Measurements from ENCODE around the gene POU2AF2. TPM values are rescaled to one million over a fixed set of nuclear protein-coding genes. Genes with fewer than 3 reads are reported as not detected.
"Not testable (repeated sequence)": the region's sequence is repeated elsewhere in the genome, so short reads cannot be mapped to it uniquely, and the experiment has no call there.

POU2AF2 gene, protein sequence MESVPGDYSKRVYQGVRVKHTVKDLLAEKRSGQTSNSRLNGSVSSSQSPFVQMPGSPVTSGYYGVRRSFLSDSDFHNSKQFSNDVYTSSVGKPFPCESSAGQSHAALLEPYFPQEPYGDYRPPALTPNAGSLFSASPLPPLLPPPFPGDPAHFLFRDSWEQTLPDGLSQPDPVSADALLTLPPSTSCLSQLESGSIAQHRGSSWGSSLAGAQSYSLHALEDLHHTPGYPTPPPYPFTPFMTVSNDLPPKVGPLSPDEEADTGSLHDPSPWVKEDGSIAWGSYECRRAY
- not detected for total RNA-seq

GRCh38 chr11:111245425-111245824 lies at the start of gene POU2AF2:
Gene POU2AF2 (plus strand): TSS chr11:111245725. CDS start chr11:111245854, 129 bp downstream.
- Mint-ChIP-seq H3K4me3 (no peak within 1 kb of the TSS), H3K27ac (no peak within 1 kb of the TSS), H3K27me3 (peaks cover 28% of the 10 kb centered on the region), H3K4me1 (no peaks in the 10 kb centered on the region), H3K36me3 (ENCODE audit: low read depth) (no peaks in the 10 kb centered on the region), H3K9me3 (no peaks in the 10 kb centered on the region)
- POLR2A ChIA-PET, result no interaction called here
- CTCF ChIA-PET, result no interaction called here
- no peak for DNase-seq

- H3K4me3 Mint-ChIP-seq, result no peak overlapping the region
- H3K27me3 Mint-ChIP-seq, result peaks cover 12% of the 10 kb centered on the region
- no peak for DNase-seq
- no peaks in the 10 kb centered on the region for H3K4me1 Mint-ChIP-seq
- ChIA-PET CTCF (no interaction called here), POLR2A (no interaction called here)
- no peaks in the 10 kb centered on the region for H3K9me3 Mint-ChIP-seq
- H3K36me3 Mint-ChIP-seq (ENCODE audit: low read depth), result no peaks in the 10 kb centered on the region
- H3K27ac Mint-ChIP-seq, result no peak overlapping the region
These were observed 45.5 kb upstream of the POU2AF2 start for GRCh38 chr11:111200010-111200534.

GRCh38 chr11:111204211-111204610 lies 41.3 kb upstream of the POU2AF2 start:
- CTCF ChIA-PET, result no interaction called here

GRCh38 chr11:111205632-111206385 lies 39.7 kb upstream of the POU2AF2 start:
- POLR2A ChIA-PET, result no interaction called here

More at GRCh38 chr11:111204211-111204610, 41.3 kb upstream of the POU2AF2 start:
- Mint-ChIP-seq H3K9me3 (no peaks in the 10 kb centered on the region), H3K36me3 (ENCODE audit: low read depth) (no peaks in the 10 kb centered on the region), H3K4me3 (no peak overlapping the region), H3K27me3 (peaks cover 9% of the 10 kb centered on the region), H3K27ac (no peak overlapping the region), H3K4me1 (peaks cover 6% of the 10 kb centered on the region)
- POLR2A ChIA-PET, result no interaction called here
- no peak for DNase-seq

DNA sequence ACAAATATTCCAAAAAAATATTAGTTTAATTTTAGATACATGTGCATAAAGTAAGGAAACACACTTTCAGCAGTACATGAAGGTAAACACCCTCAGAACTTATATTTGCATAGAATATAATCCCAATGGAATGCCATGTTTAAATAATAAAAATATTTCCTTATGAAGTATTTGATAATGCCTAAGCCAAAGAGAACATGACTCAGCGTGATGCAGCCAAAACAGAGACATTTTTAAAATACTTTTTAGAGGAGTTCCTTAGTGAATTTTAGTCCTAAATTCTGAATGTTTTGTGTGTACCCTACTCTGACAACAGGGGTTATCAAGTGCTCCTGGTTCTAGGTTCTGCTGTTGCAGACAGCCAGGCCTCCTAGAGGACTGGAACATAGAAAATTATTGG lies 39.1 kb upstream of the POU2AF2 start:
- Mint-ChIP-seq H3K9me3 (no peaks in the 10 kb centered on the region), H3K27ac (no peak overlapping the region), H3K4me3 (no peak overlapping the region), H3K4me1 (peaks cover 6% of the 10 kb centered on the region), H3K27me3 (peaks cover 11% of the 10 kb centered on the region), H3K36me3 (ENCODE audit: low read depth) (no peaks in the 10 kb centered on the region)
- DNase-seq, result no peak
- POLR2A ChIA-PET, result no interaction called here
- CTCF ChIA-PET, result no interaction called here

More at GRCh38 chr11:111205632-111206385, 39.7 kb upstream of the POU2AF2 start:
- Mint-ChIP-seq H3K27me3 (peaks cover 10% of the 10 kb centered on the region), H3K9me3 (no peaks in the 10 kb centered on the region), H3K4me3 (no peak overlapping the region), H3K27ac (no peak overlapping the region), H3K4me1 (peaks cover 6% of the 10 kb centered on the region), H3K36me3 (ENCODE audit: low read depth) (no peaks in the 10 kb centered on the region)
- DNase-seq, result no peak
- CTCF ChIA-PET, result no interaction called here

DNA sequence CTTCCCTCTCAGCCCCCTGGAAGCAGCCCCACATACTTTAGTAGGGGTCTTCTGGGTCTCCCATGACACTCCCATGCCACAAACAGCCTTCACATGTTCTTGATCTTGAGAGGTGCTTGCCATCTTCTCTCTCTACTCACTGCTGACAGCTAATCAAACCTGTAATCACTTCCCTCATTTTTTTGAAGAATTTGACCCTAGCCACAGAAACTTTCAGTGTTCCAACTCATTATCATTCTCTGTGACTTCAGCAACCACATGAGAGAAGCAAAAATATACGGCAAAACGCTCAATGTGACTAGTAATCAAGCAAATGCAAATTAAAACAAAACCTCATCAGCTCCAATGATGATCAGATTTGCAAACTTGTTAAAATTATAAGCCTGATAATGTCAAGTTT lies 38.3 kb upstream of the POU2AF2 start:
- CTCF ChIA-PET, result no interaction called here
- Mint-ChIP-seq H3K27ac (no peak overlapping the region), H3K4me1 (peaks cover 6% of the 10 kb centered on the region)

GRCh38 chr11:111209543-111210355 lies 35.8 kb upstream of the POU2AF2 start:
- H3K4me3 Mint-ChIP-seq, result no peak overlapping the region
- no peak for DNase-seq
- no peak overlapping the region for H3K27ac Mint-ChIP-seq
- ChIA-PET POLR2A (no interaction called here), CTCF (no interaction called here)
- peaks cover 6% of the 10 kb centered on the region for H3K4me1 Mint-ChIP-seq
- H3K36me3 Mint-ChIP-seq (ENCODE audit: low read depth), result no peaks in the 10 kb centered on the region
- H3K27me3 Mint-ChIP-seq, result peaks cover 12% of the 10 kb centered on the region
- H3K9me3 Mint-ChIP-seq, result no peaks in the 10 kb centered on the region

More for the DNA sequence above, 38.3 kb upstream of the POU2AF2 start:
- no peak overlapping the region for H3K4me3 Mint-ChIP-seq
- H3K9me3 Mint-ChIP-seq, result no peaks in the 10 kb centered on the region
- H3K27me3 Mint-ChIP-seq, result peaks cover 15% of the 10 kb centered on the region
- DNase-seq, result no peak
- POLR2A ChIA-PET, result no interaction called here
- no peaks in the 10 kb centered on the region for H3K36me3 Mint-ChIP-seq (ENCODE audit: low read depth)

DNA sequence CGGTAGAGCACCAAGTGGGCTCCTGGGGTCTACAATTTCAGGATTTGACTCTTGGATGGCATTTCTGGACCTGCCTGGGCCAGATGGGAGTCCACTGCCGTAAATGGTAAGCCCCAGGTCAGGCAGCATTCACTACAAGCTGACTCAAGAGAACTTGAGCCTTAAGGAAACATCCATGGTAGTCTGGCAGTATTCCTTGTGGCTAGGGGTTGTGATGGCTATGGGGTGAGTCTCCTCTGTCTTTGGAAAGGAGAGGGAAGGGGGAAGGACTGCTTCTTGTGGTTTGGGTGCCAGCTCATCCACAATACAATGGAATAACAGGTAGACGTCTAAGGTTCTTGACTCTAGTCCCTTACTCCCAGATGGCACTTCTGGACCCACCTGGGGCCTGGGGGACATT lies 32.3 kb upstream of the POU2AF2 start:
- no peaks in the 10 kb centered on the region for H3K4me1 Mint-ChIP-seq
- ChIA-PET POLR2A (no interaction called here), CTCF (interaction anchor here (1.2 kb wide), 1 partner anchor 10 kb away, joined by 3 read pairs; no protein-coding TSS in a partner anchor)
- no peak overlapping the region for H3K27ac Mint-ChIP-seq
- DNase-seq, result no peak
- H3K9me3 Mint-ChIP-seq, result no peaks in the 10 kb centered on the region
- no peaks in the 10 kb centered on the region for H3K36me3 Mint-ChIP-seq (ENCODE audit: low read depth)
- no peak overlapping the region for H3K4me3 Mint-ChIP-seq
- peaks cover 35% of the 10 kb centered on the region for H3K27me3 Mint-ChIP-seq

DNA sequence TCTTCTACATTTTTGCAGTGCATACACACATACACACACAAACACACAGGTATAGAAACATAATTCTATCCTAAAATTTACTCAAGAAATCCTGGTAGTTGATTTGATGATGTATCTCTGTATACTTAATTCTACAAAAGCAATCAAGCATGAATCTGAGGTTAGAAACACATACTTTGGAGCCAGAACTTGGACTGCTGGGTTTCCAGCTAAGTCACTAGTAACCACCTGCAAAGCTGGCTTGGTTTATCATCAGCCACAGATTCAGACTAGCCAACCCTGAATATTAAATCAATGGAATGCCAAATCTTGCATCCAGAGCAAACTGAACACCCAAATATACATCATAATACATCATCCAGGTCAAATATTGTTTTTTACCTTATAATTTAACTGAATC lies 24.8 kb upstream of the POU2AF2 start:
- H3K9me3 Mint-ChIP-seq, result no peaks in the 10 kb centered on the region
- H3K27me3 Mint-ChIP-seq, result peaks cover 58% of the 10 kb centered on the region
- H3K27ac Mint-ChIP-seq, result no peak overlapping the region
- no peaks in the 10 kb centered on the region for H3K36me3 Mint-ChIP-seq (ENCODE audit: low read depth)
- DNase-seq, result no peak
- H3K4me3 Mint-ChIP-seq, result no peak overlapping the region
- peaks cover 11% of the 10 kb centered on the region for H3K4me1 Mint-ChIP-seq
- ChIA-PET POLR2A (no interaction called here), CTCF (interaction anchor here (0.8 kb wide), 1 partner anchor 791 kb away, joined by 3 read pairs; no protein-coding TSS in a partner anchor)

- peaks cover 54% of the 10 kb centered on the region for H3K27me3 Mint-ChIP-seq
- CTCF ChIA-PET, result interaction anchor here (0.8 kb wide), 1 partner anchor 792 kb away, joined by 3 read pairs; no protein-coding TSS in a partner anchor
These were observed 24.3 kb upstream of the POU2AF2 start for GRCh38 chr11:111221208-111221607.

GRCh38 chr11:111221936-111222335 lies 23.6 kb upstream of the POU2AF2 start:
- H3K9me3 Mint-ChIP-seq; POLR2A ChIA-PET; H3K36me3 Mint-ChIP-seq (ENCODE audit: low read depth); H3K27ac Mint-ChIP-seq; H3K4me3 Mint-ChIP-seq; CTCF ChIA-PET; DNase-seq: not testable (repeated sequence)
- Mint-ChIP-seq H3K4me1 (peaks cover 11% of the 10 kb centered on the region), H3K27me3 (peaks cover 51% of the 10 kb centered on the region)

More at GRCh38 chr11:111221208-111221607, 24.3 kb upstream of the POU2AF2 start:
- Mint-ChIP-seq H3K9me3 (no peaks in the 10 kb centered on the region), H3K4me1 (peaks cover 11% of the 10 kb centered on the region), H3K36me3 (ENCODE audit: low read depth) (no peaks in the 10 kb centered on the region), H3K4me3 (no peak overlapping the region), H3K27ac (no peak overlapping the region)
- DNase-seq, result no peak
- POLR2A ChIA-PET, result no interaction called here

GRCh38 chr11:111222821-111223455 lies 22.6 kb upstream of the POU2AF2 start:
- CTCF ChIA-PET, result interaction anchor here (1.5 kb wide), 1 partner anchor 10 kb away, joined by 3 read pairs; no protein-coding TSS in a partner anchor
- Mint-ChIP-seq H3K27me3 (peaks cover 46% of the 10 kb centered on the region), H3K4me1 (peaks cover 11% of the 10 kb centered on the region)

More at GRCh38 chr11:111222821-111223455, 22.6 kb upstream of the POU2AF2 start:
- peak; percentile 62 for DNase-seq
- not testable (repeated sequence) for H3K27ac Mint-ChIP-seq; H3K9me3 Mint-ChIP-seq; H3K36me3 Mint-ChIP-seq (ENCODE audit: low read depth)
- peak overlapping the region; percentile 61 for H3K4me3 Mint-ChIP-seq
- POLR2A ChIA-PET, result interaction anchor here (0.6 kb wide), 1 partner anchor 422 kb away, joined by 3 read pairs; no protein-coding TSS in a partner anchor
